Skeletal muscle tissue (tissue), 4 donors: ENCODE measurements around the gene CEP128. TPM values are rescaled to one million over a fixed set of nuclear protein-coding genes. Genes with fewer than 3 reads are reported as not detected.

ENCODE experiments used
- H3K27ac ChIP-seq: one replicate; pipeline ENCODE4 v1.7.0; 2013; ENCODE audit warnings: mild to moderate bottlenecking, low read depth, low read length, inconsistent platforms
- H3K27me3 ChIP-seq, 3 donors: one replicate each; pipeline ENCODE4 v1.7.0; 2013; ENCODE audit warnings: low read length in 3 of 3; ENCODE audit not compliant: control insufficient read depth in 3 of 3, insufficient read depth in 3 of 3
- H3K36me3 ChIP-seq, 3 donors: one replicate each; pipeline ENCODE4 v1.7.0; 2013; ENCODE audit warnings: low read length in 3 of 3; ENCODE audit not compliant: control insufficient read depth in 3 of 3, insufficient read depth in 3 of 3
- H3K4me1 ChIP-seq, 3 donors: one replicate each; pipeline ENCODE4 v1.7.0; 2013; ENCODE audit warnings: low read length in 3 of 3, mild to moderate bottlenecking in 3 of 3; ENCODE audit not compliant: control insufficient read depth in 3 of 3, insufficient read depth in 3 of 3
- H3K4me3 ChIP-seq, 3 donors: one replicate each; pipeline ENCODE4 v1.7.0; 2013; ENCODE audit warnings: low read length in 3 of 3
- H3K9ac ChIP-seq, 3 donors: one replicate each; pipeline ENCODE4 v1.7.0; 2013; ENCODE audit warnings: low read length in 3 of 3, mild to moderate bottlenecking in 3 of 3, moderate library complexity in 2 of 3, low read depth in 1 of 3
- H3K9me3 ChIP-seq, 3 donors: one replicate each; pipeline ENCODE4 v1.7.0; 2013; ENCODE audit warnings: low read length in 3 of 3; ENCODE audit not compliant: control insufficient read depth in 3 of 3
- total RNA-seq: library from RNA; depleted of rRNA; stranded (reverse); fragments of >200 nt; gene quantifications from one replicate; pipeline ENCODE4 v1.2.3, GENCODE V29; 2014
- donor health status: Osteomylitis.

The CEP128 gene
- total RNA-seq, 1 donor from 2014 or later = 6.8 TPM

- Histone ChIP-seq H3K4me1 (no peaks in the 10 kb centered on the region), H3K9ac (no peak overlapping the region), H3K27me3 (no peaks in the 10 kb centered on the region), H3K27ac (no peak overlapping the region), H3K36me3 (no peaks in the 10 kb centered on the region), H3K4me3 (no peak overlapping the region), H3K9me3 (no peaks in the 10 kb centered on the region)
Measured at GRCh38 chr14:80798211-80798610, 143.3 kb downstream of the CEP128 start.

GRCh38 chr14:80792771-80793170 is 148.8 kb downstream of the CEP128 start:
- Histone ChIP-seq H3K9ac (no peak overlapping the region), H3K9me3 (no peaks in the 10 kb centered on the region), H3K27me3 (no peaks in the 10 kb centered on the region), H3K27ac (no peak overlapping the region), H3K36me3 (peaks cover 2% of the 10 kb centered on the region in 3 donors), H3K4me3 (no peak overlapping the region), H3K4me1 (no peaks in the 10 kb centered on the region)

- Histone ChIP-seq H3K9me3 (no peaks in the 10 kb centered on the region), H3K4me3 (no peak overlapping the region), H3K27me3 (no peaks in the 10 kb centered on the region), H3K27ac (no peak overlapping the region), H3K4me1 (no peaks in the 10 kb centered on the region), H3K9ac (no peak overlapping the region), H3K36me3 (peaks cover 2% of the 10 kb centered on the region in 3 donors)
Measured at GRCh38 chr14:80787876-80788275, 153.7 kb downstream of the CEP128 start.

- Histone ChIP-seq H3K9me3 (no peaks in the 10 kb centered on the region), H3K4me1 (no peaks in the 10 kb centered on the region), H3K4me3 (no peak overlapping the region), H3K36me3 (no peaks in the 10 kb centered on the region), H3K9ac (no peak overlapping the region), H3K27ac (no peak overlapping the region), H3K27me3 (no peaks in the 10 kb centered on the region)
Measured at GRCh38 chr14:80784820-80785219, 156.7 kb downstream of the CEP128 start.

- Histone ChIP-seq H3K27ac (no peak overlapping the region), H3K9ac (no peak overlapping the region), H3K36me3 (no peaks in the 10 kb centered on the region), H3K4me1 (no peaks in the 10 kb centered on the region), H3K9me3 (no peaks in the 10 kb centered on the region), H3K4me3 (no peak overlapping the region), H3K27me3 (no peaks in the 10 kb centered on the region)
Measured at GRCh38 chr14:80781972-80782367, 159.6 kb downstream of the CEP128 start.

GRCh38 chr14:80780500-80780899 is 161.0 kb downstream of the CEP128 start:
- no peak overlapping the region for H3K27ac ChIP-seq
- no peaks in the 10 kb centered on the region for H3K4me1 ChIP-seq
- no peak overlapping the region for H3K4me3 ChIP-seq
- no peak overlapping the region for H3K9ac ChIP-seq
- H3K36me3 ChIP-seq = no peaks in the 10 kb centered on the region
- H3K27me3 ChIP-seq = no peaks in the 10 kb centered on the region
- no peaks in the 10 kb centered on the region for H3K9me3 ChIP-seq

GRCh38 chr14:80776657-80777056 is 164.9 kb downstream of the CEP128 start:
- no peak overlapping the region for H3K4me3 ChIP-seq
- no peak overlapping the region for H3K9ac ChIP-seq
- H3K4me1 ChIP-seq = no peaks in the 10 kb centered on the region

GRCh38 chr14:80776186-80776585 is 165.4 kb downstream of the CEP128 start:
- H3K9ac ChIP-seq = no peak overlapping the region
- H3K4me3 ChIP-seq = no peak overlapping the region
- H3K27ac ChIP-seq = no peak overlapping the region
- no peaks in the 10 kb centered on the region for H3K36me3 ChIP-seq
- H3K27me3 ChIP-seq = no peaks in the 10 kb centered on the region
- no peaks in the 10 kb centered on the region for H3K9me3 ChIP-seq
- H3K4me1 ChIP-seq = no peaks in the 10 kb centered on the region

More at GRCh38 chr14:80776657-80777056, 164.9 kb downstream of the CEP128 start:
- Histone ChIP-seq H3K27me3 (no peaks in the 10 kb centered on the region), H3K9me3 (no peaks in the 10 kb centered on the region), H3K36me3 (no peaks in the 10 kb centered on the region), H3K27ac (no peak overlapping the region)

GRCh38 chr14:80772504-80772903 is 169.0 kb downstream of the CEP128 start:
- Histone ChIP-seq H3K27ac (no peak overlapping the region), H3K4me1 (no peaks in the 10 kb centered on the region), H3K9ac (no peak overlapping the region), H3K4me3 (no peak overlapping the region), H3K27me3 (no peaks in the 10 kb centered on the region), H3K9me3 (no peaks in the 10 kb centered on the region), H3K36me3 (no peaks in the 10 kb centered on the region)

- Histone ChIP-seq H3K27me3 (no peaks in the 10 kb centered on the region), H3K9ac (no peak overlapping the region), H3K4me3 (no peak overlapping the region), H3K27ac (no peak overlapping the region), H3K4me1 (no peaks in the 10 kb centered on the region), H3K36me3 (no peaks in the 10 kb centered on the region), H3K9me3 (no peaks in the 10 kb centered on the region)
Measured at GRCh38 chr14:80771201-80771600, 170.3 kb downstream of the CEP128 start.
